Measurements from ENCODE around the gene NKX3-2.

Gene NKX3-2

DNA sequence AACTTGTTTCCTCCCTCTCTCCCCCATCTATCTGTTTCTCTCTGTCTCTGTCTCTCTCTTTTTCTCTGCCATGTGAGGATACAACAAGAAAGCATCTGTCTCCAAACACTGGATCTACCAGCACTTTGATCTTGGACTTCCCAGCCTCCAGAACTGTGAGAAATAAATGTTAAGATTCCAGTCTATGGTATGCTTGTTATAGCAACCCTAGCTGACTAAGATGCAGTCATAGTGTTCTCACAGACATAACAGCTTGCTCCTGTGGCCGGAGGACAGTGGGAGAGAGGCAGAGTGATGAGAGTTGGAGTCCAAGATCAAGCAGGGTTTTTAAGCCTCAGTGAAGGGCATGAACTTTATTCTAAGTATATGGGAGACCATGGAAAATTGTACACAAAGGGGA, 8.8 kb upstream of the NKX3-2 start:
- TF ChIP-seq, protein P1, sequence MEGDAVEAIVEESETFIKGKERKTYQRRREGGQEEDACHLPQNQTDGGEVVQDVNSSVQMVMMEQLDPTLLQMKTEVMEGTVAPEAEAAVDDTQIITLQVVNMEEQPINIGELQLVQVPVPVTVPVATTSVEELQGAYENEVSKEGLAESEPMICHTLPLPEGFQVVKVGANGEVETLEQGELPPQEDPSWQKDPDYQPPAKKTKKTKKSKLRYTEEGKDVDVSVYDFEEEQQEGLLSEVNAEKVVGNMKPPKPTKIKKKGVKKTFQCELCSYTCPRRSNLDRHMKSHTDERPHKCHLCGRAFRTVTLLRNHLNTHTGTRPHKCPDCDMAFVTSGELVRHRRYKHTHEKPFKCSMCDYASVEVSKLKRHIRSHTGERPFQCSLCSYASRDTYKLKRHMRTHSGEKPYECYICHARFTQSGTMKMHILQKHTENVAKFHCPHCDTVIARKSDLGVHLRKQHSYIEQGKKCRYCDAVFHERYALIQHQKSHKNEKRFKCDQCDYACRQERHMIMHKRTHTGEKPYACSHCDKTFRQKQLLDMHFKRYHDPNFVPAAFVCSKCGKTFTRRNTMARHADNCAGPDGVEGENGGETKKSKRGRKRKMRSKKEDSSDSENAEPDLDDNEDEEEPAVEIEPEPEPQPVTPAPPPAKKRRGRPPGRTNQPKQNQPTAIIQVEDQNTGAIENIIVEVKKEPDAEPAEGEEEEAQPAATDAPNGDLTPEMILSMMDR (IDR thresholded peaks at IDR 0.05; ENCODE audit: borderline replicate concordance, insufficient read depth, low read depth, low read length): no peak

DNA sequence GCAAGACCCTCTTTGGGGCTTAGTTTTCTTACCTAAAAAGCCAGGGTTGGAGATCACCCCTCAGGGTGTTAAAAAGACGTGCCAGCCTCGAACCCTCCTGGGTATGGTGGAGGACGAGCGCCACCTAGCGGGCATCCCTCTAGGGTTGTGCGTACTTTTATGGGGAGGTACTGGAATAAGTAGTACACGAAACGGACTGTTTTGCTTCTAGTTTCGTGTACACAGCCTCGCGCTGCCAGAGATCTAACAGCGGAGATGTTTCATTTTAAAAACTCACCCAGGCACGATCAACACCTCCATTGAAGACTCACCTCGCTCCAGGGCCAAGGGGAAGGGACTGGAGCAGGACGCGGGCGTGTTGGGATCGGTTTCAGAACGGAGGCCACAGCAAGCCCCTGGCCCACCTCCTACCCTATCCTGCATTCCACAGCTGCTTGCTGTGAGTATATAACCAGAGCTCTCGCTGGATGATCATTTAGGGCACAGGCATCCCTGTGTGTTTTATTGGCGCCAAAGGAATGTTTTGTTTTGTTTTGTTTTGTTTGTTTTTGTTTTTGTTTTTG, 4.8 kb upstream of the NKX3-2 start:
- peak overlapping the region; percentile 45 for H3K4me3 ChIP-seq (ENCODE audit: low read depth, low read length)
- TF ChIP-seq, protein P1 (IDR thresholded peaks at IDR 0.05; ENCODE audit: borderline replicate concordance, insufficient read depth, low read depth, low read length): peak; percentile 71; the same call in 1 of the 2 replicates

More for the DNA sequence above, 8.8 kb upstream of the NKX3-2 start:
- no peak overlapping the region for H3K4me3 ChIP-seq (ENCODE audit: low read depth, low read length)

DNA sequence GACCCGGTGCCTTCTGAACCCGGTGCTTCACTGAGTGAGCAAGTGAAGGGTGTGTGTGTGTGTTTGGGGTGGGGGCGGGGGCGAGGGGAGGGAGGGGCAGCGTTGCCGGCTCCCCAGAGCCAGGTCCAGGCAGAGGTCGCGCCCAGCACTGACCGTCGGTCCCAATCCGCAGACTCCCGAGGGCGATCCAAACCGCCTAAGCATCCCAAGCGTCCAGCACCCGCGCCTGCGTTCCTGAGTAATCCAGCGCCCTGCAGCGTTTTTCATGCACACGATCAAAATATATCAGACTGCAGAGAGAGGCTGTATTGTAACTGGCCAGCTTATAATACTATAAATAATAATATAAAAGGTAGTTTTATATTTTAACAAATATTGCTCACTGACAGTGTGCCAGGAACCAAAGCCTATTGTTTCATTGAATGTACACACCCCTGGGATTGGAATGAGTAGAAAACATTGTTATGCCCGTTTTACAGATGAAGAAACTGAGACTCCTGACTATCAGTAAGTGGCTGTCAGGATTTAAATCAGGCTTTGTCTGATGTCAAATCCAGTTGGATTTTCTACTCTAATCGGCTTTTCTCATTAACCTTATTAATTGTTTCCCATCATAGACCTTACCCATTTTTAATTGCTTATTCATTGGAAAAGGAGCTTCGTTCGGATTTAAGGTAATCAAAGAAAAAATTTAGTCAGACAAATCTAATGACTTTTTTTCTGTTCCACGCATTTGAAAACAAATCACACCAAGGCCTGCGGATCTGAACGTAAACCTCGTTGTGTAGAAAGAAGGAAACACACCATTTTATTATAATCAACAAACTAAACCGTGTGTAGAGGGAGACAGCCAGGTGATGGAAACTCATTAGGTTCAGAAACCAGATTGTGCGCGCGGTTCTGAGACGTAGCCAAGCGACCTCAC, 4.0 kb upstream of the NKX3-2 start:
- H3K4me3 ChIP-seq (ENCODE audit: low read depth, low read length): no peak overlapping the region
- TF ChIP-seq, protein P1 (IDR thresholded peaks at IDR 0.05; ENCODE audit: borderline replicate concordance, insufficient read depth, low read depth, low read length): no peak

DNA sequence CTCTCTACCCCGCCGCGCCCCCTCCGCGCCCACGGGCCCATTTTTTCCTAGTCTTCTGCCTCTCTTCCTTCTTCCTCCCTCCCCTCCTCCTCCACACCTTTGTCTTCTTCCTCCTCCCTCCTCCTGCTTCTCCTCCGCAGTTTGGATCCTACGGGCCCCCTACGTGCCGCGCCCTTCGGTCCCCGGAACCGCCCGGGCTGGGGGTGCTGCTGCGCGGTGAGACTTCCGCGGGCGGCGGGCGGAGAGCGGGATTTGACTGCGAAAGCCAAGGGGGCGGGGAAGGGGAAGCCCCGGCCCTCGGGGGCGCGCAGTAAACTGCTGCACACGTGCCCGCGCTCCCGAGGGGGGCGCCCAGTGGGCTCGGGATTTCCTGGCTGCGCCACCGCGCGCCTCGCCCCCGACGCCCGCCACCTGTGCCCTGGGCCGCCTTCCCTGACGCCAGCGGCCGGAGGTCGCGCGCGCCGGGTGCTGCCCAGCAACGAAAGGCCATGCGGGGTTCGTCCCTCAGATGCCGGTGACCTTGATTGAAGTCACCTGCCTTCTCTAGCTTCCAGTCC, 3.3 kb upstream of the NKX3-2 start:
- peak overlapping the region; percentile 42 for H3K4me3 ChIP-seq (ENCODE audit: low read depth, low read length)
- TF ChIP-seq, protein P1 (IDR thresholded peaks at IDR 0.05; ENCODE audit: borderline replicate concordance, insufficient read depth, low read depth, low read length): no peak

DNA sequence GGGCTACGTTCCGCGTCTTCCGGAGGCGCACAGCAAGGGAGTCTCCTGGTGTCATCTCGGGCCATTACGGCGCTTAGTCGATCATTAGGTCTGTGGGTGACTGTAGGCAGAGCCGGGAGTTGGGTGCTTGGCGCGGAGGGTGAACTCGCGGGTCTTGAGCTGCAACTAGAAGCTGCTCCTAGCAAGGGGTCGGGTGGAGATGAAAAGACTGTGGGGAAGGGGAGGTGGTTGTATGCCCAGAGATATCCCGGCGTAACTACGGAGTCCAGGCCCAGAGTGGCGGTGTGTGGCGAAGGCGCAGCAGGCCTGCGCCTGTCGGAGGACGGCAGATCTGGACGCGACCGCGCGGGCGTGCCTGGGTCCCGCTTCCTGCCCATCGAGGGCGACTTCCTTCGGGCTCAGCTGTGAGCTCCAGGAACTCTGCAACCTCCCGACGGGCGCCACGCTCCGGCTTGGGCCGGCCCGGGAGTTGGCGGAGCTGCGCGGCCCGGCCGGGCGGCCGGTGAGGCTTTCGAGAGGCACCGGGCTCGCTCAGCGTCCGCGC, 2.7 kb upstream of the NKX3-2 start:
- H3K4me3 ChIP-seq (ENCODE audit: low read depth, low read length): peak overlapping the region; percentile 42
- TF ChIP-seq, protein P1 (IDR thresholded peaks at IDR 0.05; ENCODE audit: borderline replicate concordance, insufficient read depth, low read depth, low read length): no peak

DNA sequence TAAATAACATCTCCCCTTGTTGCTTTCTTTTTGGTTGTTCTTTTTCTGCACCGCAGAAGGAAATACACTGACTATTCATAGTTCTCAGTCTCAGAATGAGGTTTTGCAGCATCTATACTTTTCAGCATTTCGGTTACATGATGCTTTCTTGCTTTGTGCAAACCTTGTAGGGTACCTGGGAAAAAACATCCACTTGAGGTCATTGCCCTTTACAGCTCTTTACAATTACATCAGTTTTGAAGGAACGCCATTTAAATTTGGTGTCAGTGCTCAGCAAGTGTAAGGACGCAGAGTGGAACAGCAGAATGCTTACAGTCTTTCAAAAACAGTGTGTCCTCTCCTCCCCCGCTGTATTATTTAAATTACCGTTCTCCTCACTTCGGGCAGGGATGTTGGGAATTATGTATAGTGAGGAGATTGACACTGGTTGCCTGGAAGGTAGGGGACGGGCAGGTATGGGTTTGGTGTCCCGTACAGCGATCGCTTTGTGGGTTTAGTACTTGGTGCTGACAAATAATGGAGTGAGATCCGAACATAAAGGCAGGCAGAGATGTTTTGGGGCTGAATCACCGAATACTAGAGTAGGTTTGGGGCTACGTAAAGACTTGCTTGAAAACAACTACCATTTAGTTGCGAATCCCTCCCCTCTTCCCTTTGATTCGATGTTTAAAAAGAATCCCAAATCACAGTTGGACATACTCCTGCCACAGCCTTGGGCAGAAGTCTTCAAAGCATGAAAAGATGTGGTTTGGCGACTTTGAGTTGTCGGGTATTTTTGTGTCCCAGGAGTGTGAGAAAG, 2.0 kb upstream of the NKX3-2 start:
- H3K4me3 ChIP-seq (ENCODE audit: low read depth, low read length): no peak overlapping the region
- TF ChIP-seq, protein P1 (IDR thresholded peaks at IDR 0.05; ENCODE audit: borderline replicate concordance, insufficient read depth, low read depth, low read length): no peak

Data from GM12875 (cell line).